Pancreas (tissue), 10 donors: ENCODE measurements around the gene RNF212B. TPM values are rescaled to one million over a fixed set of nuclear protein-coding genes. Genes with fewer than 3 reads are reported as not detected.

Experiments used
- ATAC-seq, 4 donors: fragments of 200-7000 bp; cut with Tn5 transposase; one replicate each; pipeline versions ENCODE4 v1.8.0 to v1.9.1; 2020; ENCODE audit warnings: mild to moderate bottlenecking in 4 of 4, moderate library complexity in 4 of 4
- DNase-seq, 6 donors: peaks; one replicate each; pipeline ENCODE4 v3.0.0-alpha.2; 2020
- FAIRE-seq: peaks from 2 replicates; lab custom pipeline; 2012; peaks lifted over from hg19 to GRCh38; lab: Jason Lieb, UNC
- H3K27ac ChIP-seq, 4 donors: fragments of 200-600 bp; sonication (generic); 1 replicate in 3 of 4; 2 replicates in 1 of 4; pipeline versions ENCODE4 v1.5.0 to v1.8.0; 2020
- H3K27me3 ChIP-seq, 4 donors: fragments of 200-600 bp; one replicate each; pipeline ENCODE4 v1.8.0; 2021
- H3K36me3 ChIP-seq, 3 donors: fragments of 200-600 bp; sonication (generic) in 1 of 3; one replicate each; pipeline versions ENCODE4 v1.5.0 to v1.8.0; 2020 to 2021
- H3K4me1 ChIP-seq, 3 donors: fragments of 200-600 bp; one replicate each; pipeline ENCODE4 v1.8.0; 2021
- H3K4me3 ChIP-seq, 4 donors: fragments of 200-600 bp; sonication (generic) in 2 of 4; one replicate each; pipeline versions ENCODE4 v1.5.0 to v1.8.0; 2020 to 2021
- H3K9me3 ChIP-seq, 4 donors: fragments of 200-600 bp; one replicate each; pipeline ENCODE4 v1.8.0; 2021
- WGBS, 2 donors: extraction: QIAGEN DNeasy Blood & Tissue Kit; methylation state at CpG; one replicate each; pipeline ENCODE4 v1.1.7; 2013; 5-methylcytosine and 5-hydroxymethylcytosine counted together
- intact Hi-C, 3 donors: fragments of 100-400 bp; cut with DNase I; formaldehyde crosslinking; loops; one replicate each; pipeline versions ENCODE4 v1.11.1 to v1.14.2; 2022
- polyA plus RNA-seq, 2 donors: library from polyadenylated mRNA; stranded (reverse); fragments of 200-250 nt; gene quantifications; one replicate each; pipeline ENCODE4 v1.2.3, GENCODE V29; 2013
- total RNA-seq, 6 donors: library from RNA; stranded (reverse); fragmentation: NEBNext Ultra II Directional in 4 of 6; extraction: Animal tissue kit (Norgen Biotek cat#: 25700) in 4 of 6; gene quantifications; one replicate each; pipeline versions ENCODE4 v1.2.1 to v1.2.4, GENCODE V29; 2021 to 2023
- TF ChIP-seq, protein P1 (sequence below), 4 donors: fragments of 200-600 bp; sonication (generic) in 3 of 4; IDR thresholded peaks; one replicate each; pipeline versions ENCODE4 v1.5.0 to v1.8.0; 2021; ENCODE audit warnings: antibody characterized with exemption in 4 of 4
- donor health status: healthy with polysubstance abuse.
- donor health status: DM: no; HTN: no; CAD: no; lungs with moderate emphysema.
- donor health status: DM: no; HTN: no; CAD: no.
- donor health status: control.
- donor health status: control.
- donor health status: Bipolar disorder and iron deficiency.
- donor health status: DM: yes; HTN: yes; CAD: no.
- donor health status: DM: no; HTN: no; CAD: no.
- donor health status: DM: no; HTN: no; CAD: no.
- donor health status: DM: yes; HTN: yes; CAD: no.

RNF212B gene
- total and polyA plus RNA-seq, 8 donors: 0.12 to 0.29 TPM; not detected in 6

DNA sequence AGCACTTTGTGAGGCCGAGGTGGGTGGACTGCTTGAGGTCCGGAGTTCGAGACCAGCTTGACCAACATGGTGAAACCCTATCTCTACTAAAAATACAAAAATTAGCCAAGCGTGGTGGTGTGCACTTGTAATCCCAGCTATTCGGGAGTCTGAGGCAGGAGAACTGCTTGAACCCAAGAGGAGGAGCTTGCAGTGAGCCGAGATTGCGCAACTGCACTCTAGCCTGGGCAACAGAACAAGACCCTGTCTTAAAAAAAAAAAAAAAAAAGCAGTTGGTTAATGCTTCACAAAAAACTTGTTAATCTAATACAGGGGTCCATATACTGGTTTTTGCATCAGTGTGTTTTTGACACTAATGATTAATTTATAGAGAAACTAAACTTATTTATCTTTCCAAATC is 35.7 kb upstream of the RNF212B start:
- FAIRE-seq: no peak

DNA sequence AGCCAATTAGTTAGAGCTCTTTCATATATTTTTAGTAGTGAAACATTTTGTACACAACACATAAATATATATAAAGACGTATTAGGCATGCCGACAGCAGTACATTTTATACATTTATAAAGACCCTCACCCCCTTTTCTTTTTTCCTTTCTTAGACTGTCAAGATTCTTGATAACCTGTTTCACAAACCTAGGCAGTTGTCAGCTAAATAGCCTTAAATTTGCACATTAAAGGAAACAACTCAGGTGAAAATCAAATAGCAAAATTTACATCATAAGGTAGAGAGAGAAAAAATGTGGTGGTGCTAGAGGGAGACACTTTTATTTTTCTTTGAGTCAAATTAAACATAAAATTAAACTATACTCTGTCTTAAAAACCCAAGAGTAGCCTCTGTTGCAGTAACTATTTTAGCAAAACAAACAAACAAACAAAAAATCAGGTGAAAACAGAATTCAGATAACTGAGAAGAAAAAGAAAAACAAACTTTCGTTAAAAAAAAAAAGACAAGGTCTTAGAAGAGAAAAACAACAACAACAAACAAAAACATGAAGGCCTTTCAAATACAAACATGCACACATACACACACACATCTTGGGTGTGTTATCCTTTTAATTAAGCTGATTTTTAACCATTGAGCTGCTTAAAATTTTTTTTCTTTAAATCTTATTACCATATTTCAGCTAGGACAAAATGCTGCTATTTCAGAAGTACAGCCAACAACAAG is 31.2 kb upstream of the RNF212B start:
- TF ChIP-seq, protein P1, sequence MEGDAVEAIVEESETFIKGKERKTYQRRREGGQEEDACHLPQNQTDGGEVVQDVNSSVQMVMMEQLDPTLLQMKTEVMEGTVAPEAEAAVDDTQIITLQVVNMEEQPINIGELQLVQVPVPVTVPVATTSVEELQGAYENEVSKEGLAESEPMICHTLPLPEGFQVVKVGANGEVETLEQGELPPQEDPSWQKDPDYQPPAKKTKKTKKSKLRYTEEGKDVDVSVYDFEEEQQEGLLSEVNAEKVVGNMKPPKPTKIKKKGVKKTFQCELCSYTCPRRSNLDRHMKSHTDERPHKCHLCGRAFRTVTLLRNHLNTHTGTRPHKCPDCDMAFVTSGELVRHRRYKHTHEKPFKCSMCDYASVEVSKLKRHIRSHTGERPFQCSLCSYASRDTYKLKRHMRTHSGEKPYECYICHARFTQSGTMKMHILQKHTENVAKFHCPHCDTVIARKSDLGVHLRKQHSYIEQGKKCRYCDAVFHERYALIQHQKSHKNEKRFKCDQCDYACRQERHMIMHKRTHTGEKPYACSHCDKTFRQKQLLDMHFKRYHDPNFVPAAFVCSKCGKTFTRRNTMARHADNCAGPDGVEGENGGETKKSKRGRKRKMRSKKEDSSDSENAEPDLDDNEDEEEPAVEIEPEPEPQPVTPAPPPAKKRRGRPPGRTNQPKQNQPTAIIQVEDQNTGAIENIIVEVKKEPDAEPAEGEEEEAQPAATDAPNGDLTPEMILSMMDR (IDR thresholded peaks at IDR 0.05): no peak
- intact Hi-C loops: no loop called here
- WGBS, 2 donors: 85 to 88% methylated on average over 3 of the region's 3 CpGs
- Histone ChIP-seq H3K9me3 (no peaks in the 10 kb centered on the region), H3K27me3 (no peaks in the 10 kb centered on the region), H3K4me1 (no peaks in the 10 kb centered on the region), H3K4me3 (no peak overlapping the region), H3K36me3 (no peaks in the 10 kb centered on the region), H3K27ac (no peak overlapping the region)
- DNase-seq: no peak
- FAIRE-seq: no peak
- no peak for ATAC-seq

More for the DNA sequence above, 35.7 kb upstream of the RNF212B start:
- H3K27ac ChIP-seq: no peak overlapping the region
- ATAC-seq (no peak), DNase-seq (no peak)
- 93 to 94% methylated on average over 7 of the region's 7 CpGs for WGBS, 2 donors
- H3K4me1 ChIP-seq: no peaks in the 10 kb centered on the region
- TF ChIP-seq, protein P1 (IDR thresholded peaks at IDR 0.05): no peak
- H3K4me3 ChIP-seq: no peak overlapping the region
- intact Hi-C loops: no loop called here
- H3K9me3 ChIP-seq: no peaks in the 10 kb centered on the region
- H3K36me3 ChIP-seq: no peaks in the 10 kb centered on the region
- H3K27me3 ChIP-seq: no peaks in the 10 kb centered on the region

DNA sequence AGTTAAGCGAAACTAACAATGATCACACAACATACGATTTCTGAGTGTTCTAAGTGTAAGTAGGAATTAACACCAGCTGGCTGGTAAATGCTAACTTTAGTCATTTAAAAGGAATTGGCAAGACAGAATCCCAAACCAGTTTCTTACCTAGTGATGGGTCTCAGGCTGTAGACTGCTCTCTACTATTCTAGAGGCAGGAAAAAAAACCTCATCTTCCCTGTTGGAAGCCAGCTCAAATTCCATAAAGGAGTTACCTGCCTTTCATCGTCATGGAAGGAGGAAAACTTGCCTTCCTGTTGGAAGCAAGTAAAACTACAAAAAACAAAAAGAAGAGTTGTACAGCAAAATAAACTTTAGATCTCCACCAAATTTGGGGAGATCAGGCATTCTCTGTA is 30.6 kb upstream of the RNF212B start:
- H3K4me3 ChIP-seq: no peak overlapping the region
- H3K27ac ChIP-seq: no peak overlapping the region
- H3K4me1 ChIP-seq: no peaks in the 10 kb centered on the region
- ATAC-seq: no peak
- no peaks in the 10 kb centered on the region for H3K27me3 ChIP-seq
- intact Hi-C loops: no loop called here
- DNase-seq: no peak
- H3K36me3 ChIP-seq: no peaks in the 10 kb centered on the region
- WGBS, 2 donors: 82% methylated on average over 3 of the region's 3 CpGs
- no peak for FAIRE-seq
- TF ChIP-seq, protein P1 (IDR thresholded peaks at IDR 0.05): no peak
- H3K9me3 ChIP-seq: no peaks in the 10 kb centered on the region

DNA sequence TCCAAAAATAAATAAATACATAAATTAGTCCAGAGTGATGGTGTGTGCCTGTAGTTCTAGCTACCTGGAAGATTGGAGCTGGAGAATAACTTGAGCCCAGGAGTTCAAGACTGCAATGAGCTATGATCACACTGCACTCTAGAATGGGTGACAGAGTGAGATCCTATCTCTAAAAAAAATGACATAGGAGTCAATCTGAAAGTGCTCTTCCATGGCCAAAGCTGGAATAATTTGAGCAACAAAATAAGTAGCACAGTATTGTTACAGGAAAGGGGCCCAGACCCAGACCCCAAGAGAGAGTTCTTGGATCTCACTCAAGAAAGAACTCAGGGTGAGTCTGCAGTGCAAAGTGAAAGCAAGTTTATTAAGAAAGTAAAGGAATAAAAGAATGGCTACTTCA is 29.4 kb upstream of the RNF212B start:
- Histone ChIP-seq H3K4me3 (no peak overlapping the region), H3K27me3 (no peaks in the 10 kb centered on the region), H3K27ac (no peak overlapping the region), H3K36me3 (no peaks in the 10 kb centered on the region), H3K4me1 (no peaks in the 10 kb centered on the region), H3K9me3 (no peaks in the 10 kb centered on the region)
- intact Hi-C loops: no loop called here
- TF ChIP-seq, protein P1 (IDR thresholded peaks at IDR 0.05): no peak
- no peak for ATAC-seq
- FAIRE-seq: no peak
- DNase-seq: no peak

DNA sequence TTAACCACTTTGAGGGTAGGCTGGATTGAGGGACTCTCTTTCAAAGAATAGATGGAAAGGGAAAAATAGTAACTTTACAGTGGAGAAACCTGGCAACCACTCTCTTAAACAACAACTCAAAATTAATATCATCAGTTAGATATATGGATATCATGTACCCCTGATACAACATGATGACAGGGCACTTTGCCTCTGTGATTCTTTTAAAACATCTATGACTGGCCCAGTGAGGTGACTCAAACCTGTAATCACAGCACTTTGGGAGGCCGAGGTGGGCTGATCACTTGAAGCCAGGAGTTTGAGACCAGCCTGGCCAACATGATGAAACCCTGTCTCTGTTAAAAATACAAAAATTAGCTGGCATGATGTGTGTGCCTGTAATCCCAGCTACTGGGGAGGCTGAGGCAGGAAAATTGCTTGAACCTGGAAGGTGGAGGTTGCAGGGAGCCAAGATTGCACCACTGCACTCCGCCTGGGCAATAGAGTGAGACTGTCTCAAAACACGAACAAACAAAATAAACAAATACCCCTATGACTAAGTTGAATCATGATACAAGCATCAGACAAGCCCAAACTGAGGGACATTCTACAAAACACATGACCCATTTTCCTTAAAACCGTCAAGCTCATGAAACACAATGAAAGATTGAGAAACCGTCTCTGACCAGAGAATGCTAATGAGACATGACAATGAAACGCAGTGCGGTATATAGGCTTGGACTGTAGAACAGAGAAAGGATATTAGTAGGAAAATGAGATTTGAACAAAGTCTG is 27.9 kb upstream of the RNF212B start:
- WGBS, 2 donors: 83 to 89% methylated on average over 7 of the region's 7 CpGs
- TF ChIP-seq, protein P1 (IDR thresholded peaks at IDR 0.05): no peak
- no peak for FAIRE-seq
- no peak for ATAC-seq
- no peak overlapping the region for H3K4me3 ChIP-seq
- no peaks in the 10 kb centered on the region for H3K36me3 ChIP-seq
- H3K9me3 ChIP-seq: no peaks in the 10 kb centered on the region
- no peak overlapping the region for H3K27ac ChIP-seq
- DNase-seq: no peak
- no peaks in the 10 kb centered on the region for H3K4me1 ChIP-seq
- intact Hi-C loops: no loop called here
- no peaks in the 10 kb centered on the region for H3K27me3 ChIP-seq
